Measurements from ENCODE around the gene RPL14.
"Not testable (repeated sequence)": the region's sequence is repeated elsewhere in the genome, so short reads cannot be mapped to it uniquely, and the experiment has no call there.

The RPL14 gene

GRCh38 chr3:40452562-40452875 is 4.6 kb upstream of the RPL14 start:
- peak overlapping the region; percentile 92 for H3K4me3 ChIP-seq (replicated peaks; ENCODE audit: low read depth, low read length)
- TF ChIP-seq CTCF (IDR thresholded peaks at IDR 0.05; ENCODE audit: low read length, missing control alignments): no peak
- DNase-seq (ENCODE audit: low read depth): no peak

DNA sequence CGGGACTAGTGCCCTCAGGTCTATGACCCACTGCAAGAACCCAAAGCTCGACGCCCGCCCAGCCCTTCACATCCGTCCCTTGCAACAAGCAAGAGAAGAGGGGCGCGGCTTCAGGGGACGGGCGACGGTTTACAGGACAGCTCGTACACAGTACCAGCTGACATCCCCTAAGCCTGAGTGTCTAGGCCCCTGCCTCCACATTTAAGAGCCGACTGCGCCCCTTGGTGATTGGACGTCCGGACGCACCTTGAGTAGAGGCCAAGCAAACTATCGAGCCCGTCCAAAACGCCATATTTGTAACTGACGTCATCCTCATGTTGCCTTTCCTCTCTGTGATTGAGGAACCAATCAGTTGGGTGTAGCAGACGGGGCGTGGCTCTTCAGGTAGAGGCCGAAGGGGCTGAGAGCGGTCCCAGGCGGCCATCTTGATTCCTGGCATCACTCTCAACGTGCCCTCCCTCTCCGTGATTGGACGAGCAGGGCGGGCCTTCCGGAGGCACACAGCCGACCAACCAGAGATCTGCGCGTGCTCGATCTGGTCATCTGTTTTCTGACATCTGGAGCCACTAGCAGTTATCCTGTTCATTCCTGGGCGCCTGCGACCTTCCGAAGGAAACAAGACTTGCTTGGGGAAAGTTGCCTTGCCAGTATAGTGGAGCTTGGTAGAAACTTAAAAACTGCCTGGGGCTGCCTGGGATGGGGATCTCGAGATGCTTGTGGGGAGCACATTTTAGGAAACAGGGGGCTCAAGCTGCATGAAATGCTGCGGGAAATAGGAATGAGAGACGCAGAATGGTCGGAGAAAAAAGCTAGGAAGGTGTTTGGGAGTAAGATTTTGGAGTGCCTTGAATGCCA is 4.0 kb upstream of the RPL14 start:
- TF ChIP-seq CTCF (IDR thresholded peaks at IDR 0.05; ENCODE audit: low read length, missing control alignments): no peak
- H3K4me3 ChIP-seq (replicated peaks; ENCODE audit: low read depth, low read length): peak overlapping the region; percentile 92
- peak; percentile 99 for DNase-seq (ENCODE audit: low read depth)

GRCh38 chr3:40453933-40454332 is 3.2 kb upstream of the RPL14 start:
- DNase-seq (ENCODE audit: low read depth): no peak
- peak overlapping the region; percentile 92 for H3K4me3 ChIP-seq (replicated peaks; ENCODE audit: low read depth, low read length)
- TF ChIP-seq CTCF (IDR thresholded peaks at IDR 0.05; ENCODE audit: low read length, missing control alignments): no peak

- no peak for TF ChIP-seq CTCF (IDR thresholded peaks at IDR 0.05; ENCODE audit: low read length, missing control alignments)
Observed at GRCh38 chr3:40455328-40455727, 1.8 kb upstream of the RPL14 start.

DNA sequence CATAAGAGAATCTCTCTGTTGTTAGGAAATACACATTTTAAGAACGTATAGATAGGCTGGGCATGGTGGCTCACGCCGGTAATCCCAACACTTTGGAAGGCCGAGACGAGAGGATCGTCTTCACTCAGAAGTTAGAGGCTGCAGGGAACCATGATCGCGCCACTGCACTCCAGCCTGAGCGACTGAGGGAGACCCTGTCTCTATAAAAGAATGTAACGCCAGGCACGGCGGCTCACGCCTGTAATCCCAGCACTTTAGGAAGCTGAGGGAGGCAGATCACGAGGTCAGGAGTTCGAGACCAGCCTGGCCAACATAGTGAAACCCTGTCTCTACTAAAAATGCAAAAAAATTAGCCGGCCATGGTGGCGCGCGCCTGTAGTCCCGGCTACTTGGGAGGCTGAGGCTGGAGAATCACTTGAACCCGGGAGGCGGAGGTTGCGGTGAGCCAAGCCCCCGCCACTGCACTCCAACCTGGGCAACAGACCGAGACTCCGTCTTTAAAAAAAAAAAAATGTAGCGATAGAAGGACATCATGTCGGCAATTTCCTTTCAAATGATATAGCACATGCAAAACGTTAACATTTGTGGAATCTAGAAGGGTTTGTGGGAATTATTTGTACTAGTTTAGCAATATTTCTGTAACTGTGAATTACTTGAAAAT is 730 bp upstream of the RPL14 start:
- TF ChIP-seq CTCF (IDR thresholded peaks at IDR 0.05; ENCODE audit: low read length, missing control alignments): no peak
- peak overlapping the region; percentile 81 for H3K4me3 ChIP-seq (replicated peaks; ENCODE audit: low read depth, low read length)

More at GRCh38 chr3:40455328-40455727, 1.8 kb upstream of the RPL14 start:
- H3K4me3 ChIP-seq (replicated peaks; ENCODE audit: low read depth, low read length): no peak overlapping the region
- no peak for DNase-seq (ENCODE audit: low read depth)

DNA sequence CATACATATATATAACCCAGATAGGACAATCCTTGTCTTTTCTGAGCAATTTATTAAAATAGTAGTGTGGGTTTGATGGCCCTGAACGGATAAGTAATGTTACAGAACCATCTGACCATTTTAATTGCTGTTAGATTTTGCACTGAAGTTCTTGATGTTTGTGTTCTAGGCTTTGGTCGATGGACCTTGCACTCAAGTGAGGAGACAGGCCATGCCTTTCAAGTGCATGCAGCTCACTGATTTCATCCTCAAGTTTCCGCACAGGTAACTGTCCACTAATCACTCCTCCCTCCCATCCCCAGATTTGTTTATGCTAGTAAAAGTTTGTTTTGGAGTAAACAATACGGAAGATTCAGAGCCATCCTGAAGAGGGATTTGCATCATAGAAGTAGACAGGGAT is 1.3 kb downstream of the RPL14 start:
- H3K4me3 ChIP-seq (replicated peaks; ENCODE audit: low read depth, low read length): peak overlapping the region; percentile 81
- no peak for TF ChIP-seq CTCF (IDR thresholded peaks at IDR 0.05; ENCODE audit: low read length, missing control alignments)
- DNase-seq (ENCODE audit: low read depth): no peak

More for the DNA sequence above, 730 bp upstream of the RPL14 start:
- DNase-seq (ENCODE audit: low read depth): no peak

- not testable (repeated sequence) for H3K4me3 ChIP-seq (replicated peaks; ENCODE audit: low read depth, low read length); DNase-seq (ENCODE audit: low read depth)
Observed at GRCh38 chr3:40460481-40460880, 3.3 kb downstream of the RPL14 start.
